Peyer's patch (tissue), 4 donors: ENCODE results near the gene ZSWIM1.

ENCODE experiments used
- POLR2A ChIP-seq, 2 donors: fragments of 450-650 bp; IDR thresholded peaks; one replicate each; pipeline ENCODE4 v1.5.1; 2017; ENCODE audit warnings: antibody characterized with exemption in 2 of 2, mild to moderate bottlenecking in 2 of 2, moderate library complexity in 2 of 2
- TF ChIP-seq, protein P1 (sequence below), 6 experiments: fragments of 450-650 bp in 4 of 6; fragments of 200-600 bp in 2 of 6; sonication (generic) in 1 of 6; IDR thresholded peaks; one replicate each; pipeline ENCODE4 v1.5.1; 2017 to 2019; ENCODE audit warnings: antibody characterized with exemption in 6 of 6, mild to moderate bottlenecking in 3 of 6, moderate library complexity in 1 of 6

DNA sequence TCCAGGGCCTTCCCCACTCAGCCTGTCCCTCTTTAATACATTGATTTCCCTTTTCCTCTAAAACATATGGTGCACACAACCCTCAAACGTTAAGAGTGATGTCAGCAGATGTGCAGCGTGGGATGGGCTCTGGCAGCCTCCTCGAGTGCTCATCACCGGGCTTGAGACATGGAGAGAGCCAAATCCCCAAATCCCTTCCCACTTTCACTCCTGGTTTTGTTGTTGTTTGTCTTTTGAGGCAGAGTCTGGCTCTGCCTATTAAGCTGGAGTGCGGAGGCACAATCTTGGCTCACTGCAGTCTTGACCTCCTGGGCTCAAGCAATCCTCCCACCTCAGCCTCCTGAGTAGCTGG, 36.7 kb downstream of the ZSWIM1 start:
- no peak for TF ChIP-seq POLR2A (IDR thresholded peaks at IDR 0.05)
- TF ChIP-seq, protein P1, sequence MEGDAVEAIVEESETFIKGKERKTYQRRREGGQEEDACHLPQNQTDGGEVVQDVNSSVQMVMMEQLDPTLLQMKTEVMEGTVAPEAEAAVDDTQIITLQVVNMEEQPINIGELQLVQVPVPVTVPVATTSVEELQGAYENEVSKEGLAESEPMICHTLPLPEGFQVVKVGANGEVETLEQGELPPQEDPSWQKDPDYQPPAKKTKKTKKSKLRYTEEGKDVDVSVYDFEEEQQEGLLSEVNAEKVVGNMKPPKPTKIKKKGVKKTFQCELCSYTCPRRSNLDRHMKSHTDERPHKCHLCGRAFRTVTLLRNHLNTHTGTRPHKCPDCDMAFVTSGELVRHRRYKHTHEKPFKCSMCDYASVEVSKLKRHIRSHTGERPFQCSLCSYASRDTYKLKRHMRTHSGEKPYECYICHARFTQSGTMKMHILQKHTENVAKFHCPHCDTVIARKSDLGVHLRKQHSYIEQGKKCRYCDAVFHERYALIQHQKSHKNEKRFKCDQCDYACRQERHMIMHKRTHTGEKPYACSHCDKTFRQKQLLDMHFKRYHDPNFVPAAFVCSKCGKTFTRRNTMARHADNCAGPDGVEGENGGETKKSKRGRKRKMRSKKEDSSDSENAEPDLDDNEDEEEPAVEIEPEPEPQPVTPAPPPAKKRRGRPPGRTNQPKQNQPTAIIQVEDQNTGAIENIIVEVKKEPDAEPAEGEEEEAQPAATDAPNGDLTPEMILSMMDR (IDR thresholded peaks at IDR 0.05) = no peak
